Nucleus accumbens (tissue), 56 donors: ENCODE data around the gene C22orf15.

Source experiments
- DNase-seq, 56 donors: peaks; one replicate each; lab custom pipeline; 2025; lab: John Stamatoyannopoulos, UW

The C22orf15 gene

DNA sequence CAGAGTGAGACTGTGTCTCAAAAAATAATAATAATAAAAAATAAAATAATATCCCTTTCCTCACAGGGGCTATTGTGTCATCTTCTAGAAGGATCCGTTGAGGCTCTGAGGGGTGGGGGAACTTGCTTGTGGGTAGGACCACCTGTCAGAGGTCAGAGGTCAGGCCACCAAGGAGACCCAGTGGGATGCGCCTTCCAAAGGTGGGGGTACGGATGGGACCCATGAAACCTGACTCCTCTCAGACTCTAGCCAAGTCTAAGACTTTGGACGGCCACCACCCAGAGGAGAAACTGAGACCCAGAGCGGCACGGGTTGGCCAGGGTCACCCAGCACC, 9.5 kb downstream of the C22orf15 start:
- DNase-seq = no peak

DNA sequence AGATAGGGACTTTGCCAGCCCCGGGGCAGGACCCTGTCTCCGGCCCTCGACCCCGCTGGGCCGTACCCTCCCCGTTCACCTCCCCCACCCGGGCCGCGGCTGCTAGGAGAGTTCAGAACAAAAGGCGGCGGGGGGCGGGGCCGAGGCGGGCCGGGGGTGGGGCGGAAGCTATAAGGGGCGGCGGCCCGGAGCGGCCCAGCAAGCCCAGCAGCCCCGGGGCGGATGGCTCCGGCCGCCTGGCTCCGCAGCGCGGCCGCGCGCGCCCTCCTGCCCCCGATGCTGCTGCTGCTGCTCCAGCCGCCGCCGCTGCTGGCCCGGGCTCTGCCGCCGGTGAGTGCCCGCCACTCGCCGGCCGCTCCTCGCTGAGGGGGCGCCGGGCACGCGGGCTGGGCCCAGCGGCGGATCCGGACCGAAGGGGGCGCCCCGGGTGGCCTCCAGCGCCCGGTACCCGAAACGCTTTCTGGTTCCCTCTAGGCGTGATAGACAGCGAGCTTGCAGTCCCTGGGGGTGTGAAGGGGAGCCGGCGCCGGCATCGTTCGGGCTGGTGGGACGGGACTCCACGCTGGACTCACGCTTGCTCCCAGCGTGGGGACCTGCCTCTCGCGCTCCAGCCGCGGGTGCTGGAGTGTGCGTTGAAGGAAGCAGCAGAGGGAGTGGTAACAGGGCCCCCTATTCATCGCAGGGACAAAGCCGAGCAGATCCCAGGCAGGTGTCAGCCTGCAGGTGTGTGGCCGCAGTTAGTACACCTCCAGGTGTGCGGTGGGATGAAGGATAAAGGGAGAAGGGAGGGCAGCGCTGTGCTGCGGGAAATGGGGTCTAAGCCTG, 10.1 kb downstream of the C22orf15 start, which contains the start of gene MMP11:
TSS of gene MMP11 (plus strand) at position 201 of the 825 bp plus-strand sequence. CDS start at position 223, 22 bp downstream.
- peak in 8 of 56 donors; percentile 8 to 46 (median 16) for DNase-seq

DNA sequence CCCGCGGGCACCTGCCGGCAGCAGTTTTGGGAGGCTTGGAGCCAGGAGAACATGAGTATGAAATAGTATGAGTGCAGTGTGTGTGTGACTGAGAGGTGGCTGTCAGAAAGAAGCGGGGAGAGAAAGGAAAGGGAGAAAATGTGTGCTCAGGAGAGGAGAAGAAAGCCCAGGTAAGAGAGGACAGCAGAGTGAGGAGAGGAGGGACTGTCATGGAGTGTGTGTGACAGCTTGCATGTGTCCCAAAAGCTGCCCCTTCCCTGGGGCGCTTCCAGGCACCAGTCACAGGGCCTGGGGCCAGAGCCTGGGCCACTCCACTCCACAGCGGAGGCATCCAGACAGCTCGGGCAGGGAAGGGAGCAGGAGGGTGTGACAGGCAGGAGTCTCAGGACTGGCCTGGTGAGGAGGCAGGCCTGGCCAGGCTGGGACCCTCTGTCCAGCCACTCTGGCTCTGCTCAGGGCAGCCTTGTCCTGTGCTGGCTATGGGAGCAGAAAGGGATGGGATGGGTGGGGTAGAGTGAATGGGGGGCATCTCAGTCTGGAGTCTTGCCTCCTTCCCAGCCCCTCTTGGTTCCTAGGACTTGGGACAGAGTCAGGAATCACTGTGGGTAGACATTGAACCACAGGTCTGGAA, 10.8 kb downstream of the C22orf15 start:
- no peak for DNase-seq

GRCh38 chr22:23774114-23774921, 11.5 kb downstream of the C22orf15 start:
- DNase-seq = no peak

DNA sequence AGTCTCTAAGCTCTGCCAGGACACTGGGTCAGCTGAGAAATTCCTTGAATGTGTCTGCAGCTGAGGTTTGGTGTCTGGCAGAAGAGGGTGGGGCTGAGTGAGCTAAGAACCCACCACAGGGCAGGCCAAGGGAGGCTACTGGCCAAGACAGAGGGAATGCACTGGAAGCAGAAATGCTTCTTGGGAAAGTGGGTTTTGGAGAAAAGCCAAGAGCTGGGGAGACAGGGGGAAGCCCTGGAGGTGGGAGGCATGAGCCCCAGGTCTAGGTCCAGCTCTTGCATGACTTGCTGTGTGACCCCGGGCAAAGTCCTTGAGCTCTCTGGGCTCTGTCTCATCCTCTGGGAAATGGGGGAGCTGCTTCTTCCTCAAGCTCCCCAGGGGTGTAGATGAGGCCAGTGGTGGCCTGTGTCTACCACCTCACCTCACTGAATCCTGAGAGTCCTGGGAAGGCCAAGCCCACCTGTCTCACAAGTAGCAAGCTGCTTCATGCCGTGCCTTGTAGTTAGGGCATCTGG, 12.2 kb downstream of the C22orf15 start:
- DNase-seq = no peak

DNA sequence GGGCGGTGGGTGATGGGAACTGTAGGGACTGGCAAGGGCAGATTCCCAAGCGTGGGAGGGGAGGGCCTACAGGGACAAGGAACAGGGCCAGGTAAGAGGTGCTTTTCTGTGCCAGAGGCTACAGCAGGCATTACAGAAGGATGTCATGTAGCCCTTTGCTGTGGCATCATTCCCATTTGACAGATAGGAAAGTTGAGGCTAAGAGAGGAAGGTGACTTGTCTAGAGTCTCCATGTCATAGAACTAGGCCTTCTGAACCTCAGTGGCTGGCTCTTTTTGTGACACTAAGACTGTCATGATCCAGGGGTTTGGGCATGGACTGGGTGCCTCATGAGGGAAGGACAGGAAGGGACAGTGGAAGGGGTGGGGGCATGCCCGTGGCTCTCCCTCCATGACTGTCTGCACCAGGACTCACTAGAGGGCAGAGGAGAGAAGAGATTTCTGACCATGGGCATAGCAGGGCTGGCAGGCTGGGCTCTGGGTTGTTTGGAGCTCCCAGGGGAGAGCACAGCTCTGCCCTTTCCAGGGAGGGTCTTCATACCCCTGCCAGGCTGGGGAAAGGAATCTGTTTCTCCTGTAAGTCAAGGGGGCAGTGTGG, 13.1 kb downstream of the C22orf15 start:
- no peak for DNase-seq

DNA sequence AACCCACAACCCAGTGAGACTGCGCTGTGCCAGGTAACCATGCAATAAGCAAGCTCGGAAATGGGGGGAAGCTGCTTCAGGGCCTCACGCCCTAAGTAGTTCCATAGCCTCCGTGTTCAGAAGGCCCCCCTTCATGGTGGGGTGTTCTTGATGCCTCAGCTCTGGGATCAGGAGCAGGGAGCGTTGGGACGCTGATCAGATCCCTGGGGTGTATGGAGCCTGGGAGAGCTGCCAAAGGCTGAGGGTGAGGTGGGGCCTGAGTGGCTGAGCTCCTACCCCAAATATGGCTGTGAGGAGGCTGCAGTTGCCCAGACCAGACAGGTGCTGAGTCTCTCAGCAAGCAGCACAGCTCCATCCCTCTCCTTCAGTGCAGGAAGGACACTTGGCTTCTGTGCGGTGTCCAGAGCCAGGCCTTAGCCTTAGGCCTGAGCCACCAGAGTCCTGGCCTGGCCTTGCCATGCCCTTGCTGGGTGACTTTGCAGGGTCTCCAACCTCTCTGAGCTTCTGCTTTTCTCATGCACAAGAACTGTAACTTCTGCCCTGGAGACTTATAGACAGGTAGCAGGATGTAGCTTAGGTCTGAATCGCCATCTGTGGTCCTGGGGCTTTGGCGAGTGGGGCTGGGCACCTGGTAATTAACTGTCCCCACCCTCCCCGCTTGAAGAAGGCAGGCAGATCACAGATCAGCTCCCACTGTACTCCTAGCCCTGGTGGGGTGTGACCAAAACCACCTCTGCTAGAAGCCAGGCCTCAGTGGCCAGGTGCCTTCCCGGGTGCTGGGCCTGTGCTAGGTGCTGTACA, 15.2 kb downstream of the C22orf15 start:
- no peak for DNase-seq

- no peak for DNase-seq
Measured at GRCh38 chr22:23778577-23778900, 15.7 kb downstream of the C22orf15 start.

DNA sequence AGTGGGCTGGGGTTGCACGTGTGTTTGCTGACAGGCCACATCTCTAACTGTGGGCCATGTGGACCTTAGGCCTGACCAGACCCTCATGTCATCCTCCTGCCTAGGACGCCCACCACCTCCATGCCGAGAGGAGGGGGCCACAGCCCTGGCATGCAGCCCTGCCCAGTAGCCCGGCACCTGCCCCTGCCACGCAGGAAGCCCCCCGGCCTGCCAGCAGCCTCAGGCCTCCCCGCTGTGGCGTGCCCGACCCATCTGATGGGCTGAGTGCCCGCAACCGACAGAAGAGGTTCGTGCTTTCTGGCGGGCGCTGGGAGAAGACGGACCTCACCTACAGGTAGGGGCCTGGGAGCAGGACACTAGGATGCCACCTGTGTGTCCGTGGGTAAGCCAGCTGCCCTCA, 16.3 kb downstream of the C22orf15 start:
- DNase-seq = no peak

- DNase-seq = no peak
Measured at GRCh38 chr22:23779731-23780130, 16.9 kb downstream of the C22orf15 start.

- DNase-seq = no peak
Measured at GRCh38 chr22:23780146-23780748, 17.5 kb downstream of the C22orf15 start.

DNA sequence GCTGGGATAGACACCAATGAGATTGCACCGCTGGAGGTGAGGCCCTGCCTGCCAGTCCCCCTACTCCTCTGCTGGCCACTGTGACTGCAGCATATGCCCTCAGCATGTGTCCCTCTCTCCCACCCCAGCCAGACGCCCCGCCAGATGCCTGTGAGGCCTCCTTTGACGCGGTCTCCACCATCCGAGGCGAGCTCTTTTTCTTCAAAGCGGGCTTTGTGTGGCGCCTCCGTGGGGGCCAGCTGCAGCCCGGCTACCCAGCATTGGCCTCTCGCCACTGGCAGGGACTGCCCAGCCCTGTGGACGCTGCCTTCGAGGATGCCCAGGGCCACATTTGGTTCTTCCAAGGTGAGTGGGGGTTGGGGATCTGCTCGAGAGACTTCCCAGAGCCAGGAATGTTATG, 18.3 kb downstream of the C22orf15 start:
- peak in 54 of 56 donors; percentile 15 to 90 (median 75) for DNase-seq

GRCh38 chr22:23781511-23782183, 18.9 kb downstream of the C22orf15 start:
- DNase-seq = peak in 8 of 56 donors; percentile 20 to 49 (median 41)

- DNase-seq = no peak
Measured at GRCh38 chr22:23782252-23782651, 19.5 kb downstream of the C22orf15 start.

- no peak for DNase-seq
Measured at GRCh38 chr22:23782703-23783102, 19.9 kb downstream of the C22orf15 start.

- no peak for DNase-seq
Measured at GRCh38 chr22:23783265-23784150, 20.7 kb downstream of the C22orf15 start.

DNA sequence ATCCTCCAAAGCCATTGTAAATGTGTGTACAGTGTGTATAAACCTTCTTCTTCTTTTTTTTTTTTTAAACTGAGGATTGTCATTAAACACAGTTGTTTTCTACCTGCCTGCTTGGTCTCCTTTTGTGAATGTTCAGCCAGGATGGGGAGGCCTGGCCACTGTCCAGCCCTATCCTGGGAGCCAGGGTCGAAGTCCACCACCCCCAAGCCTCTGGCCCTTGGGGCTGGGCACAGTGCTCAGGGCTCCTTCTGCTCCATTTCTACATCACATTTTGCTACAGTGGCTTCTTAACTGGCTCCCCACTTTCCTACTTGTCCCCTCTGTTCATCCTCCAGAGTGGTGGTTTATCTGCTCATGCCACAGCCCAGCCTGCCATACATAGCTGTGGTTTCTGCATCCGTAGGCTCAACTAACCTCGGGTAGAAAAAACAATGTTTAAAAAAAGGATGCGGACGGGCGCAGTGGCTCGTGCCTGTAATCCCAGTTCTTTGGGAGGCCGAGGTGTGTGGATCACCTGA, 21.5 kb downstream of the C22orf15 start:
- no peak for DNase-seq
